Sigmoid colon (tissue), 7 donors: ENCODE measurements around the gene TLR10. TPM values are rescaled to one million over a fixed set of nuclear protein-coding genes. Genes with fewer than 3 reads are reported as not detected.
"Not testable (repeated sequence)": the region's sequence is repeated elsewhere in the genome, so short reads cannot be mapped to it uniquely, and the experiment has no call there.

Experiments
- DNase-seq: peaks from one replicate; pipeline ENCODE4 v3.0.0-alpha.2; 2019
- H3K27ac ChIP-seq, 4 donors: fragments of 200-600 bp; sonication (generic); one replicate each; pipeline ENCODE4 v1.5.1; 2016 to 2019; ENCODE audit warnings: mild to moderate bottlenecking in 1 of 4
- H3K27me3 ChIP-seq, 3 donors: fragments of 200-600 bp; sonication (generic); one replicate each; pipeline ENCODE4 v1.5.1; 2019; ENCODE audit warnings: mild to moderate bottlenecking in 1 of 3
- H3K36me3 ChIP-seq, 4 donors: fragments of 200-600 bp; sonication (generic); one replicate each; pipeline ENCODE4 v1.5.1; 2016 to 2019
- H3K4me1 ChIP-seq, 4 donors: fragments of 200-600 bp; sonication (generic); one replicate each; pipeline ENCODE4 v1.5.1; 2017 to 2019
- H3K4me3 ChIP-seq, 4 donors: fragments of 200-600 bp; sonication (generic); one replicate each; pipeline ENCODE4 v1.5.1; 2017 to 2019; ENCODE audit warnings: mild to moderate bottlenecking in 2 of 4, moderate library complexity in 1 of 4
- H3K9me3 ChIP-seq, 4 donors: fragments of 200-600 bp in 3 of 4; sonication (generic) in 3 of 4; one replicate each; pipeline versions ENCODE4 v1.5.1 to v1.6.1; 2013 to 2019
- CTCF ChIP-seq, 4 experiments: fragments of 450-650 bp in 3 of 4; fragments of 200-600 bp in 1 of 4; IDR thresholded peaks; one replicate each; pipeline ENCODE4 v1.5.1; 2016 to 2019; ENCODE audit warnings: antibody characterized with exemption in 4 of 4, mild to moderate bottlenecking in 3 of 4, moderate library complexity in 2 of 4
- EP300 ChIP-seq, 4 donors: sonication (generic); formaldehyde crosslinking; IDR thresholded peaks; one replicate each; pipeline ENCODE4 v1.6.1; 2017; ENCODE audit warnings: antibody characterized with exemption in 4 of 4
- POLR2A ChIP-seq, 2 donors: fragments of 450-650 bp; IDR thresholded peaks; one replicate each; pipeline ENCODE4 v1.6.1; 2016; ENCODE audit warnings: antibody characterized with exemption in 2 of 2, mild to moderate bottlenecking in 2 of 2, moderate library complexity in 2 of 2
- POLR2AphosphoS5 ChIP-seq, 4 donors: sonication (generic); formaldehyde crosslinking; IDR thresholded peaks; one replicate each; pipeline ENCODE4 v1.6.1; 2017; ENCODE audit warnings: antibody characterized with exemption in 4 of 4
- WGBS, 2 donors: extraction: QIAGEN DNeasy Blood & Tissue Kit; methylation state at CpG; one replicate each; pipeline ENCODE4 v1.1.7; 2013; 5-methylcytosine and 5-hydroxymethylcytosine counted together
- intact Hi-C: fragments of 100-400 bp; cut with DNase I; formaldehyde crosslinking; loops from one replicate; pipeline ENCODE4 v1.15.1; 2023
- polyA plus RNA-seq, 3 donors: library from polyadenylated mRNA; stranded (reverse); fragments of 200-250 nt; gene quantifications; one replicate each; pipeline ENCODE4 v1.2.3, GENCODE V29; 2013
- total RNA-seq, 4 donors: library from RNA; depleted of rRNA; stranded (reverse); fragments of >200 nt; gene quantifications; one replicate each; pipeline ENCODE4 v1.1.0, GENCODE V29; 2016
- donor health status: healthy with polysubstance abuse.
- donor health status: Bipolar disorder and iron deficiency.
- donor health status: healthy.

TLR10 gene
- total and polyA plus RNA-seq, 7 donors = under 0.01 to 6.8 (median 0.16) TPM; not detected in 2

GRCh38 chr4:38783109-38783460, 295 bp upstream of the TLR10 start:
- Histone ChIP-seq H3K36me3 (no peaks in the 10 kb centered on the region), H3K9me3 (no peaks in the 10 kb centered on the region), H3K4me1 (no peaks in the 10 kb centered on the region), H3K27me3 (no peaks in the 10 kb centered on the region), H3K27ac (no peak overlapping the region), H3K4me3 (no peak overlapping the region)
- no peak for DNase-seq
- no peak for TF ChIP-seq POLR2AphosphoS5 (IDR thresholded peaks at IDR 0.05)
- no peak for TF ChIP-seq EP300 (IDR thresholded peaks at IDR 0.05)
- TF ChIP-seq CTCF (IDR thresholded peaks at IDR 0.05) = no peak
- TF ChIP-seq POLR2A (IDR thresholded peaks at IDR 0.05) = no peak
- intact Hi-C loops = loop anchor here (2.0 kb wide), 1 partner anchor 24 kb away; no protein-coding TSS in a partner anchor
- 87% methylated on average over 8 of the region's 8 CpGs for WGBS, 2 donors

- no peak overlapping the region for H3K27ac ChIP-seq
- H3K36me3 ChIP-seq = no peaks in the 10 kb centered on the region
- no peak overlapping the region for H3K4me3 ChIP-seq
- no peak for DNase-seq
- intact Hi-C loops = loop anchor here (2.0 kb wide), 1 partner anchor 23 kb away; no protein-coding TSS in a partner anchor
- H3K27me3 ChIP-seq = no peaks in the 10 kb centered on the region
- TF ChIP-seq EP300 (IDR thresholded peaks at IDR 0.05) (no peak), CTCF (IDR thresholded peaks at IDR 0.05) (no peak), POLR2A (IDR thresholded peaks at IDR 0.05) (no peak), POLR2AphosphoS5 (IDR thresholded peaks at IDR 0.05) (no peak)
- H3K4me1 ChIP-seq = no peaks in the 10 kb centered on the region
- H3K9me3 ChIP-seq = no peaks in the 10 kb centered on the region
- WGBS, 2 donors = 72 to 91% methylated on average over 4 of the region's 4 CpGs
Measured at GRCh38 chr4:38781854-38782261, 932 bp downstream of the TLR10 start.

GRCh38 chr4:38780833-38781484, 1.8 kb downstream of the TLR10 start:
- intact Hi-C loops = no loop called here
- no peaks in the 10 kb centered on the region for H3K36me3 ChIP-seq
- no peak overlapping the region for H3K27ac ChIP-seq
- TF ChIP-seq POLR2AphosphoS5 (IDR thresholded peaks at IDR 0.05) = no peak
- no peak for TF ChIP-seq EP300 (IDR thresholded peaks at IDR 0.05)
- no peak for TF ChIP-seq CTCF (IDR thresholded peaks at IDR 0.05)
- TF ChIP-seq POLR2A (IDR thresholded peaks at IDR 0.05) = no peak
- WGBS, 2 donors = 78 to 91% methylated on average over 4 of the region's 4 CpGs
- no peak for DNase-seq
- no peaks in the 10 kb centered on the region for H3K9me3 ChIP-seq
- no peaks in the 10 kb centered on the region for H3K4me1 ChIP-seq
- no peak overlapping the region for H3K4me3 ChIP-seq
- no peaks in the 10 kb centered on the region for H3K27me3 ChIP-seq

GRCh38 chr4:38779790-38780189, 3.0 kb downstream of the TLR10 start:
- no peak for TF ChIP-seq POLR2AphosphoS5 (IDR thresholded peaks at IDR 0.05)
- TF ChIP-seq EP300 (IDR thresholded peaks at IDR 0.05) = no peak
- TF ChIP-seq POLR2A (IDR thresholded peaks at IDR 0.05) = no peak
- no peak for TF ChIP-seq CTCF (IDR thresholded peaks at IDR 0.05)
- Histone ChIP-seq H3K4me3 (no peak overlapping the region), H3K4me1 (no peaks in the 10 kb centered on the region), H3K9me3 (no peaks in the 10 kb centered on the region), H3K27ac (no peak overlapping the region), H3K27me3 (no peaks in the 10 kb centered on the region), H3K36me3 (no peaks in the 10 kb centered on the region)
- no peak for DNase-seq
- intact Hi-C loops = no loop called here
- WGBS, 2 donors = 82 to 83% methylated on average over 5 of the region's 5 CpGs

- H3K4me3 ChIP-seq, H3K9me3 ChIP-seq, H3K36me3 ChIP-seq, H3K27me3 ChIP-seq, intact Hi-C loops, H3K27ac ChIP-seq, DNase-seq, H3K4me1 ChIP-seq: not testable (repeated sequence)
- WGBS, 2 donors = 56 to 80% methylated on average over 2 of the region's 2 CpGs
Measured at GRCh38 chr4:38777925-38778324, 4.9 kb downstream of the TLR10 start.
